ENCODE measurements around the gene IL37. TPM values are rescaled to one million over a fixed set of nuclear protein-coding genes. Genes with fewer than 3 reads are reported as not detected.
"Not testable (repeated sequence)": the region's sequence is repeated elsewhere in the genome, so short reads cannot be mapped to it uniquely, and the experiment has no call there.

Gene IL37
- polyA plus RNA-seq, 1 donor from 2014 or later = not detected

DNA sequence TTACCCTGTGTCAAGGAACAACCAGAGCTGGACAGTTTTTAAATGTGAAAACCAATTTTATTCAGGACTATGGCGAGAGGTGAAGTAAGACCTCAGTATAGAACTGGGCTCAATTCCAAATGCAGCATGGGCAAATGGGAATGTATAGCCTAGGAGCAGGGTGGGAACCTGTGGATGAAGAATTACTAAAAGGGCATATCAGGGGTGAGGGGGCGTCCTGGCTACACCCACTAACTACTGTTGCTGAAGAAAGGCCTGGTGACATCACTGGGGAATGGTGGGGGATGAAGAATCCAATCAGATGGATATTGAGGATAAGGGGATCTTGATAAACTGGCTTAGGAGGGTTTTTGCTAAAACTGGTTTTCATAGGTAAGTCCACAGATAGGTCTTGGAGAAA is 27.3 kb upstream of the IL37 start:
- Mint-ChIP-seq H3K9me3 (no peaks in the 10 kb centered on the region), H3K27me3 (no peaks in the 10 kb centered on the region), H3K36me3 (no peaks in the 10 kb centered on the region), H3K27ac (peak overlapping the region in 1 of 3 donors; percentile 54), H3K4me1 (peaks cover 12 to 22% (median 18%) of the 10 kb centered on the region in 3 donors), H3K4me3 (no peak overlapping the region)

DNA sequence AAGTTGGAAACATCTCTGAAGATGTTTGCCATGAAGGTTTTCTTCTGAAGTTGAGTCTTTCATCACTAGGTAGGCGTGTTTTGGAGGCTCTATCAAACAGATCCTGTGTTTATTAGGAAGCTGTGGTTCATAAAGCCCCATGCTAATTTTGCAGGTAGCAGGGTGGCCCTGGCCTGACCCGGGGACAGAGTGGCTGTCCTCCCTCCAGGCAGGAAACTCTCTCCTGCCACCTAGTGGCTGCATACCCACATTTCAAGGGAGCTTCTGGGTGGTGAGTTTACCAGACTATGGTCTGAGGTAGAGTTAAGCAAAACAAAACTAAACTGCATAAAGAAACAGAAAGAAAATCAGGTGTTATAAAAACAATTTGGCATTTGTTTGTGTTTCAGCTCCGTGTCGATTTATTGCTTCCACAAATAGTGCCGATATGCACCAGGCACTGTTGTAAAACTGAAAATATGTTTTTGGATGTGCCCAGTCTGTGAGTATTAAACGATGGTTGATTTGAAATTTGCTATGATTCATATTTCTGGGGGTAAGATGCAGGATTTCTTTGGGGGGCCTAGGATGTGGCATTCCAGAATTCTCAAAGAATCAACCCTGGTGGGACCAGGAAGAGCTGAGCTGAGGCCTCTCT is 26.0 kb upstream of the IL37 start:
- Mint-ChIP-seq H3K4me3 (no peak overlapping the region), H3K4me1 (peaks cover 11 to 15% (median 11%) of the 10 kb centered on the region in 3 donors), H3K36me3 (no peaks in the 10 kb centered on the region), H3K9me3 (no peaks in the 10 kb centered on the region), H3K27me3 (no peaks in the 10 kb centered on the region), H3K27ac (no peak overlapping the region)

DNA sequence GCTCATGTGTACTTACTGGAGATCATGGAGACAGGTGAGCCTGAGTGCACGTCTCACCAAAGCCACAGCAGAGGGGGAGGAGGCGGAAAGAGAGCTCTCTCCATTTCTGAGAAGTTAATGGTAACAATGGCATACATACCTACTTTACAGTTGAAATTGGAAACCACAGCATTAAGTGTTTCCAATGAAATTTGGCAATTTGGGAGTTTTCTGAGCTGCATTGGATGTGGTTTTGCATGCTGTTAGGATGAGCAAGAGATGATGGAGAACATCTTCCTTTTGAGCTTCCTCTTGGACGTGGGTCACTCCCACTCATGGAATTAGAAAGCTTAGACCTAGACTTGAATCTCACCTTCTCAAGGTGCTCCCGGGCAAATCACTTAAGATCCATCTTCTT is 25.5 kb upstream of the IL37 start:
- H3K4me3 Mint-ChIP-seq = no peak overlapping the region
- H3K4me1 Mint-ChIP-seq = peaks cover 6 to 10% (median 7%) of the 10 kb centered on the region in 3 donors
- no peaks in the 10 kb centered on the region for H3K9me3 Mint-ChIP-seq
- no peak overlapping the region for H3K27ac Mint-ChIP-seq
- no peaks in the 10 kb centered on the region for H3K27me3 Mint-ChIP-seq
- H3K36me3 Mint-ChIP-seq = no peaks in the 10 kb centered on the region

DNA sequence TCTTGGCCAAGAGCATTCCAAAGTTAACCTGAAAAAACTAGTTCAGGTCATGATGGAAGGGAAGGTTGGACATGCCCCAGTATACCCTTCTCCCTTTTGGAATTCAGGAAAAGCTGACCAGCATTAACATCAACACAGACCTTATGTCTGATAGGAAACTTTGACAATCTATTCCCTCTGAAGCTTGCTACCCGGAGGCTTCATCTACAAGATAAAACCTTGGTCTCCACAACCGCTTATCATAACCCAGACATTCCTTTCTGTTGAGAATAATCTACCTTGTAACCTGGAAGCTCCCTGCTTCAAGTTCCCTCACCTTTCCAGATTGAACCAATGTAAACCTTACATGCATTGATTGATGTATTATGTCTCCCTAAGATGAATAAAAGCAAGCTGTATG is 24.7 kb upstream of the IL37 start:
- Mint-ChIP-seq H3K27ac (no peak overlapping the region), H3K4me3 (no peak overlapping the region), H3K27me3 (no peaks in the 10 kb centered on the region), H3K4me1 (peaks cover 0 to 4% (median 0%) of the 10 kb centered on the region in 3 donors), H3K9me3 (no peaks in the 10 kb centered on the region), H3K36me3 (no peaks in the 10 kb centered on the region)

DNA sequence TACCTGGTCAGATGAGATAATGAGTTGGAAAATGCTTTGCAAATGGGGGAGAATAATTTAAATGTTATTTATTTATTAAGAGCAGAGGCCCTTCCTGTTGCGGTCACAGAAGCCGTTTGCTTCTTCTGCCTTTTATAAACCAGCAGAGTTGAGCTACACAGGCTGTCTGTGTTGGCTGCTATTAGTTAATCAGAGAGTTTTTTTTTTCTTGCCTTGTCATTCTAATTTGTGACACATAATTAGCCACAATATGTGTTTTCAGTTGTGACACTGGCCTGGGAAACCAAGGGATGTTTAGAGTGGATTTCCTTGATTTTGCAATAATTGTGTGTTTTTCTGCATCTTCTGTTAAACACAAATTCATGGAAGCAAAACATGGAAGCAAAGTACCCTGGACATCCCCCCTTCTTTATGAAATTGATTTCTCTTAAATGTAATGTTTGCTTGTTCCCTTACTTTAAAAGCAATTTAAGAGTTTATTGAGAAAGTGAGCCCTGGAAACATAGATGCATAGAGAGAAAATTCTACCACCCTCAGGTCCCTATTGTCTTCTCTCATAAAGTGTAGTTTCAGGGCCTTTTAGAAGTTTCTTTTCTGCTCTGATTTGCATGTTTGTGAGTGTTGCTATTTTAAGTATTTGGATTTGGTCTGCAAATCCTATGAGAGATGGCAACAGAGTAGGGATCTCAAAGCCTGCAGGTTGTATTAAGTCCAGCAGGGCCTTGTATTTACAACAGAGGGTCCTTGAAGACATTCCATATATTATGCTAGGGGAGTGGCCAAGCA is 22.8 kb upstream of the IL37 start:
- Mint-ChIP-seq H3K4me1 (peaks cover 0 to 4% (median 0%) of the 10 kb centered on the region in 3 donors), H3K36me3 (no peaks in the 10 kb centered on the region), H3K9me3 (no peaks in the 10 kb centered on the region), H3K4me3 (no peak overlapping the region), H3K27ac (no peak overlapping the region), H3K27me3 (no peaks in the 10 kb centered on the region)

DNA sequence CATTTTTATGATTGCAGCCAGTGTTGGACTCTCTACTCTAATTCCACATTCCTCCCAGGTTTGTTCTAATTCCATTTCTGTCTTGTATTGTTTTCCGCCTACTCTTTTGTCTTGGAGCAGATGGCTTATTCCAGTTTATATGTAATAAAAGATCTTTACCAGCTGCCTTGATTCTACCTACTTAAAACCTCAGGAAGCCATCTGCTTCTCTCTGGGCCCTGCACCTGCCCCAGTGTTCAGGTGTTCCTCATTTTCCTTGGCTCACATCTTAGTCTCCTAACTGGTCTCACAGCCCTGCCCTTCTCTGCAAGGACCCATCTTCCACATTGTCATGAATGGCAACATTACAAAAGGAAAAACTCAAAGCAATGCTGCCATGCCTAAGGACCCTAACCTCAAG is 21.0 kb upstream of the IL37 start:
- H3K27ac Mint-ChIP-seq = no peak overlapping the region
- H3K9me3 Mint-ChIP-seq = no peaks in the 10 kb centered on the region
- no peak overlapping the region for H3K4me3 Mint-ChIP-seq
- peaks cover 0 to 2% (median 0%) of the 10 kb centered on the region in 3 donors for H3K4me1 Mint-ChIP-seq
- H3K27me3 Mint-ChIP-seq = no peaks in the 10 kb centered on the region
- H3K36me3 Mint-ChIP-seq = no peaks in the 10 kb centered on the region

DNA sequence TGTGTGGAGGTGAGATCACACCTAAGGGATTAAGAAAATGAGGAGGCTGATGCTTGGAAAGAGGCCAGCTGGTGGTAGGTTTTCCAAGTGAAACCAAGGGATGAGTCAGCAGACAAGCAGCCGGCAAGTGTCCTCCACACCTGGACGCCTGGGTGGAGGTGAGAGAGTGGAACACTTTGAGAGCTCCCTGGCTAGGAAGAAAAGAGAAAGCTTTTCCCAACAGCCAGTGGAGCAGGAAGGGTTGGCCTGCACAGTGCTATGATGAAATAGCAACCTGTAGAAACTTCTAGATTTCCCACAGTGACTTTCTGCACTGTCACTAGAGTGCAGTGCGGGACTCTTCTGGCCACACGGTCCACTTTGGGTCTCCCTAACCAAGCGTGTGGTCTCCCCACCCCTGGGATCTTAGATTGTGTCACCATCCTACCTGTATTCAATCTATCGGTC is 19.6 kb upstream of the IL37 start:
- no peaks in the 10 kb centered on the region for H3K4me1 Mint-ChIP-seq
- H3K9me3 Mint-ChIP-seq = no peaks in the 10 kb centered on the region
- H3K4me3 Mint-ChIP-seq = no peak overlapping the region
- H3K27ac Mint-ChIP-seq = no peak overlapping the region
- H3K27me3 Mint-ChIP-seq = peaks cover 2% of the 10 kb centered on the region
- H3K36me3 Mint-ChIP-seq = no peaks in the 10 kb centered on the region

DNA sequence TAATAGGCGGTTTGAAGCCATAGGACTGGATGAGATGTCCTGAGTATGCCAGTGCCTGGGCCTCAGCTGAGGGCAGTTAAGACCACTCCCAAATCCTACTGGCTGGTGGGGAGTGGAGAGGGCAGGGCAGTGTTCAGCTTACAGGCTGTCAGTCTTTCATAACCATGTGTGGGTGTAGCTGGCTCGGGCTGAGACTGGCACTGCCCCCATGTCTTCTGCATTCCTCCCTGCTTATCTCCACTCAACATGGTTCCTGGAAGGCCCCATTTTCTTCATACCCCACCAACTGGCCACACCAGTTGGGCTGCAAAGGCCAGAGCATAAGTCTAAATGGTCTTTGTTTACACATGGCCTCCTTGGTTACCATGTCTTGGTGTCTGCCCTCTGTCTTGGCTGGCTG is 17.2 kb upstream of the IL37 start:
- Mint-ChIP-seq H3K9me3 (no peaks in the 10 kb centered on the region), H3K27me3 (peaks cover 5% of the 10 kb centered on the region), H3K36me3 (no peaks in the 10 kb centered on the region), H3K4me3 (no peak overlapping the region), H3K27ac (no peak overlapping the region), H3K4me1 (no peaks in the 10 kb centered on the region)

DNA sequence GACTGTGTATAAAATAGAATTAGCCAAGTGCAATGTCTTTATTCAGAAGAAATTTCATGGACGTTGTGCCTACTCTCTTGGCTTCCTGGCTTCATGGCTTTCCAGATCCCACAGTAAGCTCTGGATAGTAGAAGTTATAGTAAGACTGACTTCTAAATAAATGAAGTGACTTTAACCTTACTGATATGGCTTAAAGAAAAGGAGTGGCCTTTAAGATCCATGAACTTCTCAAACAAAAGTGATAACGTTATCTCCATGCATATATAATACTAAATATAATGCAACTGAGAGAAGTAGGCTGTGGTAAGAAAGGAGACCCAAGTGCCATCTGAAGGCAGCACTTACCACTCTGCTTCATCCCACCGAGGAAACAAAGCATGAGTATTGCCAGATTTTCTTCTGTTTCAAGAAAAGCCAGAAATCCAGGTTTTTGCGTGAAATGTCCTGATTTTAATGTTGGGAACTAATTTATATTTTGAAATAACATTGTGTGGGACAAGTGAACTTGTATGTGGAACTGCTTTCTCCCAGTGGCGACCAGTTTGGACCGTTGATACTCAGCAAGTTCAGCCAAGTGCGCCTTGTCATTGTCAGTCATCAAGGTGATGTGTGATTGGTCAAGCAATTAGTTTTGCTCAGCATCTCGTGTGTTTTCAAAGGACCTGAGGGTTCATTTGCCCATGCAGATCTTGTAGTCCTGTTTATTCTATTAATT is 13.9 kb upstream of the IL37 start:
- no peak overlapping the region for H3K4me3 Mint-ChIP-seq
- no peak overlapping the region for H3K27ac Mint-ChIP-seq
- no peaks in the 10 kb centered on the region for H3K4me1 Mint-ChIP-seq
- H3K9me3 Mint-ChIP-seq = no peaks in the 10 kb centered on the region
- peaks cover 5% of the 10 kb centered on the region for H3K27me3 Mint-ChIP-seq
- no peaks in the 10 kb centered on the region for H3K36me3 Mint-ChIP-seq

DNA sequence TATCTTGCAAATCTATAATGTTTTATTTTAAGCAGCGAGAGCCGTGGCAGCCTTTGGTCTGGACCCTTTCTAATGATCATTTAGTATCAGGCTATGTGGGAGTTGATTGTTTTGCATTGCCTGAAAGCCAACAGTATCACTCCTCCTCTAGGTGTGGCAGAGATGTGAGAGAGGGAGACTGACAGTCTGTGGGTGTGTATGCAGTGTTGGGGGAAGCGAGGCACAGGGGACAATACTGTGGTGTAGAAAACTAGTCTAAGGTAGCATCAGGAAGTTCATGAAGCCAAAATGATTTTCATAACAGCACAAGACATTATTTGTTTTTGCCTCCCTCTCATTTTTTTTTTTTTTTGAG is 13.4 kb upstream of the IL37 start:
- Mint-ChIP-seq H3K36me3 (no peaks in the 10 kb centered on the region), H3K9me3 (no peaks in the 10 kb centered on the region), H3K27me3 (peaks cover 5% of the 10 kb centered on the region), H3K4me3 (no peak overlapping the region), H3K27ac (no peak overlapping the region), H3K4me1 (no peaks in the 10 kb centered on the region)

DNA sequence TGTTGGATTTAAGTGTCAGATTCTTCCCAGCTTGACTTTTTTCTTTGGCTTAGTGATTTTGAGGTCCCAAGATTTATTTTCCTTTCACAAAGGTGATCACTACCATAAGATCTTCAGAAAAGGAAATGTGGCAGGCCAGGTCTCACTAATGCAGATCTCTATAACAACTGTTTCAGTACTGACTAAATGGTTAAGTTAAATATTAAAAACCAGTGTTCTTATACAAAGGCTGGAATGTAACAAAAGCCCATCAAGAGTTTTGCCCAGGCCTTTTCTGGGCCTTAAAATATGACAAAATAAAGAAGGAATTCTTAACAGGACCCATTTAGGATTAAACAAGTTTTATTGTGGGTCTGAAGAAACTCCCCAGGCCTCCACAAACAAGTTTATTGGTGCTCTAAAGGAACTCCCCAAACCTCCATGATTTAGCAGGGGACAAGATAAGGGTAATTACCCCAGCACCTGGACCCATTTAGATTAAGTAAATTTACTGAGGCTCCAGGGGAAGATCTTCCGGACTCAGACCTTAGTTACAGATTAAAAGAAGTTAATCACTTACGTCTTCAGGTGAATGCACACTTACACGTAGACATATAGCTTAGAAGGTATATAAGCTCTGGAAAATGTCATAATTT is 9.4 kb upstream of the IL37 start:
- H3K27me3 Mint-ChIP-seq, H3K9me3 Mint-ChIP-seq, H3K36me3 Mint-ChIP-seq, H3K27ac Mint-ChIP-seq, H3K4me1 Mint-ChIP-seq, H3K4me3 Mint-ChIP-seq: not testable (repeated sequence)

DNA sequence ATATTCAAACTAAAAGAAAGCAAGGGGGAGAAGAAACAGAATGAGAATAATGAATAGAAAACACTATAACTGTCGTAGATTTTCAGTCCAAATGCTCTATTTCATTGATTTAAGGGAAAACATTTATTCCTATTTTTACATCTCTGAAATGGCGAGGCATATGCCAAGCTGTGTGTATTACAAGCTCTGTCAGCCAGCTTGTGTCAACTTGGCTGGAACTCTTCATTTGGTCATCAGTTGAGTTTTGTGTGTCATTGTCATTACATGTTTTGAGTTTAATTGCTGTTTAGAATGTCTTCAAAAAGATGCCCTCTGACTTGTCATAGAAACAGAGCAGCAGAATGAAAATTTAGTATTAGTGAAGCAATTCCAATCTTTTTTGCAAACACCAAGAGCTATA is 8.1 kb upstream of the IL37 start:
- Mint-ChIP-seq H3K9me3 (no peaks in the 10 kb centered on the region), H3K36me3 (no peaks in the 10 kb centered on the region), H3K4me1 (no peaks in the 10 kb centered on the region), H3K27me3 (peaks cover 6% of the 10 kb centered on the region), H3K4me3 (no peak overlapping the region), H3K27ac (no peak overlapping the region)

DNA sequence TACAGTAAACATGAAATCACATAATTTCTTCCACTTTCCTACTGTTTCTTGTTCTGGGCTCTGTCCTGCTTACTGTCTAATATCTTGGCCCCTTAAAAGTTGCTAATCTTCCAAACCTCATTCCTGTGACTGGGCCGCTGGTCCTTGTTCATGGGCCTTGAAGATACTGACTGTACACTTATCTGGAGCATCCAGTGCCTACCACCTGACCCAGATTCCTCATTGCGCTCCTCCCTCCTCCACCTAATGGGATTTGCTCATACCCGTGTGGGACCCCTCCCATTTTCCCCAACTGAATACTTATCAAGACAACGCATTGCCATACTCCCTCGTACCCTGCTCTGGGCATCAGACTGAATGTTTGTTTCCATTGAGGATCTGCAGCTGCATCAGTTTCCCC is 6.1 kb upstream of the IL37 start:
- H3K27ac Mint-ChIP-seq = no peak overlapping the region
- H3K36me3 Mint-ChIP-seq = no peaks in the 10 kb centered on the region
- H3K4me3 Mint-ChIP-seq = no peak overlapping the region
- peaks cover 0 to 2% (median 0%) of the 10 kb centered on the region in 3 donors for H3K9me3 Mint-ChIP-seq
- peaks cover 6% of the 10 kb centered on the region for H3K27me3 Mint-ChIP-seq
- no peaks in the 10 kb centered on the region for H3K4me1 Mint-ChIP-seq

DNA sequence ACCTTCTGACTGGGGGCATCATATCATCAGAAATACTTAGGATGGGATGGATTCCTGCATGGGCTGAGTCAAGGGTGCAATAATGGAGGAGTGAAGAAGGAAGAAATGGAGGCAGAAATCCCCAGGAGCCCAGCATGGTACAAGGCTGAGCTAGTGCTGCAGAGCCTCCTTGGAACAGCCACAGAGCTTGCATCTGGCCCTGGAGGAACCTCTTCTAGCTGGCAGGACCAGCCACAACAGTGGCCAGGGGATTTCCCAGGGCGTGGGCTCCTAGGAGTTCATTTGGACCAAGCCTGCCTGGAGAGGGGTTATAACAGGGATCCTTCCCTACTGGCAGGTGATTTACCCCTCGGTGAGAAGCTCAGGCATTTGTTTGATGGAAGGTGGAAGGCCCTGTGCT is 4.7 kb upstream of the IL37 start:
- Mint-ChIP-seq H3K4me1 (no peaks in the 10 kb centered on the region), H3K27me3 (peaks cover 6% of the 10 kb centered on the region), H3K27ac (no peak overlapping the region), H3K9me3 (peaks cover 0 to 2% (median 0%) of the 10 kb centered on the region in 3 donors), H3K4me3 (no peak overlapping the region), H3K36me3 (no peaks in the 10 kb centered on the region)
